NCI-H146 (cell line): ENCODE measurements around the gene SPATA31A3.
"Not testable (repeated sequence)": the region's sequence is repeated elsewhere in the genome, so short reads cannot be mapped to it uniquely, and the experiment has no call there.

Experiments used
- DNase-seq: peaks from one replicate; lab custom pipeline; 2025; lab: John Stamatoyannopoulos, UW

The SPATA31A3 gene

GRCh38 chr9:66992450-66992849 lies at the start of gene SPATA31A3:
SPATA31A3 (minus strand) TSS chr9:66992550; CDS start chr9:66992521, 29 bp downstream.
- DNase-seq = not testable (repeated sequence)

GRCh38 chr9:66952576-66952975 lies 39.8 kb downstream of the SPATA31A3 start:
- not testable (repeated sequence) for DNase-seq

- DNase-seq = not testable (repeated sequence)
These were observed 49.8 kb downstream of the SPATA31A3 start for GRCh38 chr9:66942400-66943155.

- not testable (repeated sequence) for DNase-seq
These were observed 52.2 kb downstream of the SPATA31A3 start for GRCh38 chr9:66939878-66940830.

- not testable (repeated sequence) for DNase-seq
These were observed 54.0 kb downstream of the SPATA31A3 start for GRCh38 chr9:66938322-66938721.

GRCh38 chr9:66937662-66938061 lies 54.7 kb downstream of the SPATA31A3 start:
- not testable (repeated sequence) for DNase-seq
